A549 (cell line): ENCODE measurements around the gene KLHL30.
"Not testable (repeated sequence)": the region's sequence is repeated elsewhere in the genome, so short reads cannot be mapped to it uniquely, and the experiment has no call there.

ENCODE experiments used
- CTCF ChIP-seq: fragments of >200 bp; sonication (Bioruptor Twin); formaldehyde crosslinking; IDR thresholded peaks from 3 replicates; pipeline ENCODE4 v1.5.1; 2016
- MAX ChIP-seq: IDR thresholded peaks from 2 replicates; pipeline ENCODE4 v1.6.1; 2012
- POLR2A ChIP-seq: IDR thresholded peaks from 2 replicates; pipeline ENCODE4 v1.6.1; 2012; ENCODE audit warnings: mild to moderate bottlenecking, low read length
- ZFP36 ChIP-seq: fragments of 450-650 bp; IDR thresholded peaks from 2 replicates; pipeline ENCODE4 v1.6.1; 2014; ENCODE audit warnings: borderline replicate concordance; ENCODE audit not compliant: partially characterized antibody

- TF ChIP-seq POLR2A, MAX, CTCF, ZFP36: not testable (repeated sequence)
These were observed 32.6 kb downstream of the KLHL30 start for GRCh38 chr2:238171072-238171431.
